HTERT RPE-1 (cell line): Measurements from ENCODE around the gene HAO1.
"Not testable (repeated sequence)": the region's sequence is repeated elsewhere in the genome, so short reads cannot be mapped to it uniquely, and the experiment has no call there.

Source experiments
- in situ Hi-C: fragments of 300-500 bp; cut with MboI; formaldehyde crosslinking; loops from 4 replicates; pipeline ENCODE4 v1.14.3; 2020; ENCODE audit warnings: low sequenced_read_pairs

The HAO1 gene

DNA sequence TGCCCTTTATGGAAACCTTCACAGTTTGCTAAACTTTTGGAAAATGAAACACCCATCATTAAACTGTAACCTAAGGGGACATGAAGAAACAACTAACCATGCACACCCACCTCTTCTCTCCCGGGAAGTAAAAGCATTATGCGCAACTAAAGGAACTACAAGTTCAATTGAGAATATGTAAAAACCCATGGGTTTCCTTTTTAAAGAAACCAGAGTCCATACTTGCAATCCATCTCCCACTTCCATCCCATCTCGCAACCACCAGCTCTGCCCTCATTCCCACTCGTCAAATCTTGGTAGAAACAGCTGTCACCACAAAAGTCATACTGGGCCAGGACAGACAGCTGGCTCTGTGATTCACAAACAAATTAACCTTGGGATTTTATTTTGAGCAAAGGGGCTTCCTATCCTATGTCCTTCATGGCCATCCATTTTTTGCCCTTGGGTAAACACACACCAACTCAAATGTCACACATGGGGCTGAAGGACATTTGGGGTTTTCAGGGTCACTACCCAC lies 81.5 kb downstream of the HAO1 start:
- in situ Hi-C loops, result no loop called here

GRCh38 chr20:7856756-7857155 lies 83.5 kb downstream of the HAO1 start:
- in situ Hi-C loops, result no loop called here

GRCh38 chr20:7855545-7855944 lies 84.7 kb downstream of the HAO1 start:
- in situ Hi-C loops, result no loop called here

- in situ Hi-C loops, result no loop called here
Observed at GRCh38 chr20:7853493-7853892, 86.8 kb downstream of the HAO1 start.

GRCh38 chr20:7850775-7851490 lies 89.3 kb downstream of the HAO1 start:
- in situ Hi-C loops, result no loop called here

DNA sequence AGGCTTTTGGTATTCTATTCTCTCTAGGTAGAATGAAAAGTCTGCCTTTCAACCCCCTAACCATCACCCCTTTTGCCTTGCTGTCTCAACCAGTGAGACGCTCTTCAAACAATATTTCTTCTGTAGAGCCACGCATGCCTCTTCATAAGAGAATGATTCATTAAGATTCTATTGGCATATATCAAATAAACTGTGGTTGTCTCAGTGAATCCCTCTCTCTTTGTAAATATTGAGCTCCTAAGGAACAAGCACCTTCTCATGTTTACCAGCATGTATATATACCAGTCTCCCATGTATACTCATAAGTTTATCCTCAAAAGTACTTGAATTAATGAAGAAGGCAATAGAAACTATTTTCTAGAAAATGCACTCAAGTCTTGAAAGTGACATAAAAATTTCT lies 90.6 kb downstream of the HAO1 start:
- in situ Hi-C loops, result no loop called here

DNA sequence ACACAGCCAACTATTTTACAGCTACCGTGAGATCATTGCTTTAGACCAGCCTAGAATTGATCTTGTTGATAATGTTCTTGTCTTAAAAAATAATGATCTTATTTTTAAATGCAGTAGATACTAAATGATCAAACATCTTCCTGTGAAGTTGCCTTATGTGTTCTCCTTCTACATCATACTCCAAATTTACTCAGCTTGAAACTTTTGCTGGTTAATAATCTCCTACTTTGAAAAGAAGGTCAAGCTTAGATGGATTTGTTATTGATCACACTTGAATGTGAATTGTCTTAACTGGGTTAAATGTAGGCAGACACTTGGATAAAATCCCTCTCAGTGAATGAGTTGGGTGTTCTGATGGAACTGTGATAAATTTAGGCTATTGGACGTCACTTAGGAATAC lies 91.9 kb downstream of the HAO1 start:
- in situ Hi-C loops, result no loop called here

- in situ Hi-C loops, result no loop called here
Observed at GRCh38 chr20:7843613-7844012, 96.6 kb downstream of the HAO1 start.

DNA sequence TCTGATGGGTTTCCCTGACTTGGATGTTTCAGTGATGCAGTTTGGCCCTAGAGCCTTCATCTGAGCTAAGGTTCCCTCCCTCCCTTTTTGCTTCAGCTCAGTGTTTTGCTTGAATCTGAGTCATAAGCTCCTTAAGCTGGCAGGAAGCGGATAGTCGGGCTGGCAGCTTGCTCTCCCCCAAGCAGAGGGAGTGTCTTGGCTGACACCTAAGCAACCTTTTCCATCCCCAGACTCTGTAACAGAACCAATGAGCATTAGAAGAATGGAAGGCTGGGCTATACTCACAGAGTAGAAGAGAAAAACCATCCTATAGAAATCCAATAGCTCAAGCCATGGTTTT lies 98.3 kb downstream of the HAO1 start:
- in situ Hi-C loops, result no loop called here

GRCh38 chr20:7841291-7841970 lies 98.8 kb downstream of the HAO1 start:
- in situ Hi-C loops, result no loop called here

DNA sequence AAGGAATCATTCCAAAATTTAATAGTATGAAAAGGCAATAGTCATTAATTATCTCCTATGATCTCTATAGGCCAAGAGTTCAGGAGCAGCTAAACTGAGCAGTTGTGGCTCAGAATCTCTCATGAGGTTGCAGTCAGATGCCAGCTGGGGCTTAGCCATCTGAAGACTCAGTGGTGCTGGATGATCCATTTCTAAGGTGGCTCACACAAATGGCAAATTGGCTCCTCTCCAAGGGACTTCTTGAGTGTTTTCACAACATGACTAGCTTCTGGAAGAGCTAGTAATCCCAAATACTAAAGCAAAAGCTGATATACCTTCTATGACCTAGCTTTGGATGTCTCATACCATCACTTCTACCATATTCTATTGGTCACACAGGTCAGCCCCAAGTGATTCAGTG lies 104.2 kb downstream of the HAO1 start:
- in situ Hi-C loops, result no loop called here

- in situ Hi-C loops, result not testable (repeated sequence)
Observed at GRCh38 chr20:7834441-7834840, 105.8 kb downstream of the HAO1 start.
